Measurements from ENCODE around the gene ANKRD2.

ANKRD2 gene

DNA sequence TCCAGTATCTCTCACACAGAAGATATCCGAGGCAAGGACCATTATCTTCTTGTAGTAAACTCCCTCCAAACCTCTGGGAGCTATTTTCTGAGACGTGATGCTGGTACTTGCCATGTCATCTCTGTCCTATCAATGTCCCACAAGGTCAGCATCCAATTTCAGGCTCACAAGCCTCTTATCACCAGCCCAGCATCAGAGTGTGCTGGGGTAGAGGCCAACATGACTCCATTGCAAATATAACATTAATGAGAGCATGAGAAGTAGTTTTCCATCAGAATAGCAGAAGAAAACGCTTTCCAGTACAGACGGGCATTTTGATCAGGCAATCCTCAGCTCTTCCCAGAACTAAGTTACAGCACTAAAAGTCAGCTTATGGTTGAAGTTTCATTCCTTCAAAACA, 55.2 kb downstream of the ANKRD2 start:
- Histone ChIP-seq H3K27ac (peak overlapping the region; percentile 34), H3K27me3 (ENCODE audit: control insufficient read depth, insufficient read depth, low read length) (no peaks in the 10 kb centered on the region), H2AFZ (no peak overlapping the region), H3K79me2 (peaks cover 19% of the 10 kb centered on the region), H3K4me3 (ENCODE audit: low read depth, low read length) (no peak overlapping the region), H3K9me3 (ENCODE audit: control insufficient read depth, low read length) (no peaks in the 10 kb centered on the region), H3K9ac (no peak overlapping the region), H3K4me1 (peaks cover 9% of the 10 kb centered on the region), H3K4me2 (ENCODE audit: low read length) (no peak overlapping the region), H3K36me3 (ENCODE audit: control insufficient read depth, insufficient read depth, low read length) (no peaks in the 10 kb centered on the region)
- no peak for TF ChIP-seq CTCF (IDR thresholded peaks at IDR 0.05)

DNA sequence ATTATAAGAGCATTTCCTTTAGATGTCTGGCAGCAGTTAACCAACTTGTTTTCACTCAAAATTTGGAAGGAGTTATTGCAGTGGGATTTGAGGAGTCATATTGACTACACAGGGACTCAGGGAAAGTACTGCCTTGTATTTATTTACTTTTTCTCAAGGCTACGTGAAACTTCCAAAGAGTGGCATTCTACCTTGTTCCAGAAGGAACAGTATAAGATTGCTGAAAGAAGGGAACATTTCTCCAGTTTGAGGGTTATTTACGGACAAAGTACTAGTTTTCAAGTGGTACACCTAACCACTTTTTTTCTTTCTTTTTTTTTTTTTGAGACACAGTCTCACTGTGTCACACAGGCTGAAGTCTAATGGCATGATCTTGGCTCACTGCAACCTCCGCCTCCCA, 55.6 kb downstream of the ANKRD2 start:
- no peaks in the 10 kb centered on the region for H3K27me3 ChIP-seq (ENCODE audit: control insufficient read depth, insufficient read depth, low read length)
- peak overlapping the region; percentile 34 for H3K27ac ChIP-seq
- peaks cover 17% of the 10 kb centered on the region for H3K79me2 ChIP-seq

DNA sequence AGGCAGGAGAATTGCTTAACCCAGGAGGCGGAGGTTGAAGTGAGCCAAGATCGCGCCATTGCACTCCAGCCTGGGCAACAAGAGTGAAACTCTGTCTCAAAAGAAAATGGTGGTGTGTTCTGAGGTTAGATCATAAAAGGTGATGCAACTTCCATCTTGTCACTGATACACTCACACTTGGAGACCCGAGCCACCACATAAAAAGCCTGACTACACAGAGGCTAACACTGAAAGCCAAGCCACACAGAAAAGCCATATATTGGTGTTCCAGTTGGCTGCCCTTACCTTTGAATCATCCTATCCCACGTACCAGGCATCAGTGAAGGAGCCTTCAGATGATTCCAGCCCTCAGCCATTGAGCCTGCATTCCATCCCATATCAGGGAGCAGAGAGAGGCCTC, 56.7 kb downstream of the ANKRD2 start:
- no peak for TF ChIP-seq CTCF (IDR thresholded peaks at IDR 0.05)
- Histone ChIP-seq H3K4me1 (peaks cover 13% of the 10 kb centered on the region), H3K9me3 (ENCODE audit: control insufficient read depth, low read length) (no peaks in the 10 kb centered on the region), H3K4me3 (ENCODE audit: low read depth, low read length) (no peak overlapping the region), H3K36me3 (ENCODE audit: control insufficient read depth, insufficient read depth, low read length) (no peaks in the 10 kb centered on the region), H3K27ac (no peak overlapping the region), H3K79me2 (peaks cover 16% of the 10 kb centered on the region), H3K9ac (no peak overlapping the region), H3K4me2 (ENCODE audit: low read length) (no peak overlapping the region), H2AFZ (no peak overlapping the region), H3K27me3 (ENCODE audit: control insufficient read depth, insufficient read depth, low read length) (no peaks in the 10 kb centered on the region)

More for the DNA sequence above, 55.6 kb downstream of the ANKRD2 start:
- Histone ChIP-seq H3K4me2 (ENCODE audit: low read length) (no peak overlapping the region), H2AFZ (no peak overlapping the region), H3K9ac (no peak overlapping the region), H3K4me3 (ENCODE audit: low read depth, low read length) (no peak overlapping the region), H3K4me1 (peaks cover 9% of the 10 kb centered on the region), H3K36me3 (ENCODE audit: control insufficient read depth, insufficient read depth, low read length) (no peaks in the 10 kb centered on the region), H3K9me3 (ENCODE audit: control insufficient read depth, low read length) (no peaks in the 10 kb centered on the region)
- no peak for TF ChIP-seq CTCF (IDR thresholded peaks at IDR 0.05)

- no peaks in the 10 kb centered on the region for H3K27me3 ChIP-seq (ENCODE audit: control insufficient read depth, insufficient read depth, low read length)
- H3K9ac ChIP-seq = no peak overlapping the region
- no peak overlapping the region for H3K27ac ChIP-seq
- H3K36me3 ChIP-seq (ENCODE audit: control insufficient read depth, insufficient read depth, low read length) = no peaks in the 10 kb centered on the region
- no peak overlapping the region for H3K4me2 ChIP-seq (ENCODE audit: low read length)
- H3K79me2 ChIP-seq = peaks cover 11% of the 10 kb centered on the region
- no peak overlapping the region for H3K4me3 ChIP-seq (ENCODE audit: low read depth, low read length)
- no peak overlapping the region for H2AFZ ChIP-seq
- TF ChIP-seq CTCF (IDR thresholded peaks at IDR 0.05) = no peak
- H3K9me3 ChIP-seq (ENCODE audit: control insufficient read depth, low read length) = no peaks in the 10 kb centered on the region
- peaks cover 13% of the 10 kb centered on the region for H3K4me1 ChIP-seq
Measured at GRCh38 chr10:97631098-97631497, 58.5 kb downstream of the ANKRD2 start.
